Activated CD4-positive, alpha-beta T cell treated with anti-CD3 and anti-CD28 coated beads, Interleukin-2, amount 10 ng/mL, durations not matched to agents 24 days and 14 days (primary cell): ENCODE data around the gene DHRS3. TPM values are rescaled to one million over a fixed set of nuclear protein-coding genes. Genes with fewer than 3 reads are reported as not detected.
"Not testable (repeated sequence)": the region's sequence is repeated elsewhere in the genome, so short reads cannot be mapped to it uniquely, and the experiment has no call there.

Experiments used
- DNase-seq: peaks from one replicate; pipeline ENCODE4 v3.0.0; 2022
- H3K27ac Mint-ChIP-seq: one replicate; pipeline ENCODE4 v1.8.0; 2022; ENCODE audit warnings: mild to moderate bottlenecking, mixed read lengths
- H3K27me3 Mint-ChIP-seq: one replicate; pipeline ENCODE4 v1.8.0; 2022; ENCODE audit warnings: mixed read lengths
- H3K36me3 Mint-ChIP-seq: one replicate; pipeline ENCODE4 v1.8.0; 2022; ENCODE audit warnings: low read depth, mild to moderate bottlenecking, mixed read lengths
- H3K4me1 Mint-ChIP-seq: one replicate; pipeline ENCODE4 v1.8.0; 2021; ENCODE audit warnings: mixed read lengths
- H3K4me3 Mint-ChIP-seq: one replicate; pipeline ENCODE4 v1.8.0; 2022; ENCODE audit warnings: mild to moderate bottlenecking, moderate library complexity, mixed read lengths
- H3K9me3 Mint-ChIP-seq: one replicate; pipeline ENCODE4 v1.8.0; 2021; ENCODE audit warnings: mixed read lengths
- intact Hi-C: fragments of 100-400 bp; cut with micrococcal nuclease; formaldehyde crosslinking; loops from one replicate; pipeline ENCODE4 v1.15.1; 2023
- total RNA-seq: library from RNA; stranded (reverse); gene quantifications from 2 replicates; pipeline ENCODE4 v1.2.3, GENCODE V29; 2022

Gene DHRS3
- total RNA-seq, 1 donor from 2014 or later = 69.2 TPM

DNA sequence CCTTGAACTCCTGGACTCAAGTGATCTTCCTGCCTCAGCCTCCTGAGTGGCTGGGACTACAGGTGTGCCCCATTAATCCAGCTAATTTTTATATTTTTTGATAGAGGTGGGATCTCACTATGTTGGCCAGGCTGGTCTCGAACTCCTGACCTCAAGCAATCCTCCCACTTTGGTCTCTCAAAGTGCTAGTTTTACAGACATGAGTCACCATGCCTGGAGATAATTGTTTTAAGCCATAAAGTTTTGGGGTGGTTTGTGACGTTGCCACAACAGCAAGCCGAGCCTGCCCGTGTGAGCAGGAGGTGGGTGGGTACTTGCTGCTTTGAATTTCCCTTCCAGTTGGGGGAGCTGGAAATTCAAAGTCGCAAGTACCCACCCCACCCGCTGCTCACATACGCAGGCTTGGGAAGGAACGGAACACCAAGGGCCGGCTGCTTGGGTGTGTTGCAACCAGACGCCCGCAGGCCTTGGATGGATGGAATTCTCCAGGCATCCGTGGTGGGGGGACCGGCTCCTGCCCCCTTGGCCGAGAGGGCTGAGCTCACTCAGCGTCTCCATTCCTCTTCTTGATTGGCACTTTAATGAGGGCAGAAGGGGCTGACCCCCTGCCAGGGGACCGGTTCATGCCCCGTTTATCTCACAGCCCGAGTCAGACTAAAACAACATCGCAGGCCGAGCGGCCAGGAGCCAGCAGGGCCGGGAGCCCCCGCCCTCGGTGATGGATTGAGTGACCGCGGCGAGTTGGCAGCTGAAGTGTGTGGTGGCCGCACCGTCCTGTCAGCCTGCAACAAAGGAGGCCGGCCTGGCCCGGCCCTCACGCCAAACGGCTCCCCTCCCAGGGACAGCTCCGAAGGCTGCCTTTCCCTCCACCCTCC lies 78.1 kb downstream of the DHRS3 start:
- Mint-ChIP-seq H3K27me3 (peaks cover 8% of the 10 kb centered on the region), H3K4me3 (no peak overlapping the region), H3K9me3 (peaks cover 21% of the 10 kb centered on the region), H3K36me3 (peaks cover 29% of the 10 kb centered on the region), H3K4me1 (peaks cover 5% of the 10 kb centered on the region), H3K27ac (no peak overlapping the region)
- intact Hi-C loops = no loop called here
- no peak for DNase-seq

DNA sequence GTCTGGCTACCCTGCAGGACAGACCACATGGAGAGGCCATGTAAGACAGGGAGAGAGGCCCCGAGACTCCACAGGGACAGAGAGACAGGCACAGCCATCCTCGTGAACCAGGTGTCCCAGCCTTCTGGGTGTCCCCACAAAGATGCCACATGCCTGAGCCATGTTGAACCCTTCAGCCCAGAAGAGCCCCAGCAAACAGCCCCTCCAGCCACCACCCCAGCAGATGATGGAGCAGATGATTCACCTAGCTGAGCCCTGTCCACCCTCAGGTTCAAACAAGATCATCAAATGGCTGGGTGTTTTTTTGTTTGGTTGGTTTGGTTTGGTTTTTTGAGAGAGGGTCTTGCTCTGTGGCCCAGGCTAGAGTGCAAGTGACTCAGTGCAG lies 78.7 kb downstream of the DHRS3 start:
- intact Hi-C loops = no loop called here
- Mint-ChIP-seq H3K27ac (no peak overlapping the region), H3K9me3 (peaks cover 21% of the 10 kb centered on the region), H3K4me1 (peaks cover 4% of the 10 kb centered on the region), H3K27me3 (peaks cover 5% of the 10 kb centered on the region), H3K36me3 (peaks cover 29% of the 10 kb centered on the region), H3K4me3 (no peak overlapping the region)
- DNase-seq = no peak

DNA sequence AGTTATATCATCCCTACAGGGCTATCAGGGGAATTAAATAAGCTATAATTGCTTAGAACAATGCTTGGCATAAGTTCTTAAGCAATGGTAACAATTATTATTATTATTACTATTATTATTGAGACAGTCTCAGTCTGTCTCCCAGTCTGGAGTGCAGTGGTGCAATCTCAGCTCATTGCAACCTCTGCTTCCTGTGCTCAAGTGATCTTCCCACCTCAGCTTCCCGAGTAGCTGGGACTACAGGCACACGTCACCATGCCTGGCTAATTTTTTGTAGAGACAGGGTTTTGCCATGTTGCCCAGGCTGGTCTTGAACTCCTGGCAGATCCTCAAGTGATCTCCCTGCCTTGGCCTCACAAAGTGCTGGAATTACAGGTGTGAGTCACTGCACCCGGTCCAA lies 79.5 kb downstream of the DHRS3 start:
- DNase-seq, H3K27ac Mint-ChIP-seq, H3K27me3 Mint-ChIP-seq, H3K4me3 Mint-ChIP-seq, H3K4me1 Mint-ChIP-seq, intact Hi-C loops: not testable (repeated sequence)
- H3K36me3 Mint-ChIP-seq = peaks cover 32% of the 10 kb centered on the region
- peaks cover 21% of the 10 kb centered on the region for H3K9me3 Mint-ChIP-seq

DNA sequence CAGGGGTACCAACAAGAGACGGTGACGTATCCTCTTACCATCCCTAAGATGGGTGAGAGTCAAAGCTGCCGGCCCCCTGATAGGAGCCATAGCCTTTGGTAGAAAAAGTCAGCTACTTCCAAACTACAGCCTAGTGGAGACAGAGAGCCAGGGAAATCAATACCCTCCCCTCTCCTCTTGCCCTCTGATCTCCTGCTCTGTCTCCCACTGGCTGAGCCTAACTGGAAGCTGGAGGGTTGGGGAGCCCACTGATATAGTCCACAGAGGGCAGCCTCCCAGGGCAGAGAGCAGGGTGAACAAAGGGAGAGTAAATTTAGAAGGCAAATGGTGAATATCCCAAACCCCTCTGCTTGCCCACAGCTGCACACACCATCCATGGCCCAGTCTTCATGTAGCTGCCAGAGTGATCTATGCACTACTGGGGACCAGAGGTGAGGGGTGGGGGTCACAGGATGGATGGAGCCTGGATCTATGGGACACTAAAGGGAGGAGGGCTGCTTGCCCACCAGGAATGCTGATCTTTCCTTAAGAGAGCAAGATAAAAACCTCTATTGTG lies 80.0 kb downstream of the DHRS3 start:
- DNase-seq = no peak
- Mint-ChIP-seq H3K4me3 (no peak overlapping the region), H3K9me3 (peaks cover 21% of the 10 kb centered on the region), H3K27me3 (peaks cover 1% of the 10 kb centered on the region), H3K36me3 (peaks cover 36% of the 10 kb centered on the region), H3K4me1 (peaks cover 6% of the 10 kb centered on the region), H3K27ac (no peak overlapping the region)
- intact Hi-C loops = no loop called here

DNA sequence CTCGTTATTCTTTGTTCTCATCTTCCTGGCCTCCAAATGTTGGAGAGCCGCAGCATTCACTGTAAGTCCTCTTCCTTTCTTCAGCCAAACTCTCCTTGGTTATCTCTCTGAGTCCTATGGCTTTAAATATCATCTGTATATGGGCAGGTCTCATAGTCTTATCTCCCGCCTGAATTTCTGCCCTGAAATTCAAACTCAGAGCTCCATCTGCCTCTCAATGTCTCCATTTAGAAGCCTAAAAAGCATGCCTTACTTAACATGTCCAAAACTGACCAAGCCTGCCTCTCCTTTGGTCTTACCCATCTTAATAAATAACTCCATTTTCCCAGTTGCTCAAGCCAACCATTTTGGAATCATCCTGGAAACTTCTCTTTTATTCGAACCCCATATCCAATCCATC lies 80.7 kb downstream of the DHRS3 start:
- Mint-ChIP-seq H3K9me3 (peaks cover 21% of the 10 kb centered on the region), H3K4me1 (peaks cover 6% of the 10 kb centered on the region), H3K27ac (no peak overlapping the region), H3K36me3 (peaks cover 36% of the 10 kb centered on the region), H3K27me3 (no peaks in the 10 kb centered on the region), H3K4me3 (no peak overlapping the region)
- DNase-seq = no peak
- intact Hi-C loops = no loop called here

DNA sequence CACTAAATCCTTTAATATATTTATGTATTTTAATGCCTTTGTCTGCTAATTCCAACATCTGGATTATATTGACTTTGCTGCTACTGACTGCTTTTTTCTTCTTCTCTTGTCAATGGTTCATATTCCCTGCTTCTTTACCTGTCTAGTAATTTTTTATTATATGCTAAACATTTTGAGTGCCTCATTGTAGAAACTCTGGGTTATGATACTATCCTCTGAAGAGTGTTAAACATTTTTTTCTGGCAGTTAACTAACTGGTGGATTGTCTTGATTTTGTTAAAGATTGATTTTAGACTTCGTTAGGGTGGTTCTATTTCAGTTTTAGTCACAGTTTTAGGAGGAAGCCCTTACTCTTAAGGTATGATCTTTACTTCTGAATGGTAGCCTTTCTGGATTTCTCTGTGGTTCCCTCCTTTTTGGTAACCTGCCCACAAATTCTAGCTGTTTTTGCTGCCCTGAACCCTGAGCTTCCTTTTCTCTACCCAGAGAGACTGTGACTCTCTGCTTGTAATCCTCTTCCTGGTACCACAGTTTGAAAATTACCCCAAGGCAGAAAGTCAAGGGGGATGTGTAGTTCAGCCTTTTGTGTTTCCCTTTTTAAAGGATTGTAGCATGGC lies 81.9 kb downstream of the DHRS3 start:
- no peaks in the 10 kb centered on the region for H3K27me3 Mint-ChIP-seq
- peaks cover 21% of the 10 kb centered on the region for H3K9me3 Mint-ChIP-seq
- intact Hi-C loops = no loop called here
- H3K4me1 Mint-ChIP-seq = peaks cover 6% of the 10 kb centered on the region
- no peak for DNase-seq
- no peak overlapping the region for H3K27ac Mint-ChIP-seq
- H3K36me3 Mint-ChIP-seq = peaks cover 39% of the 10 kb centered on the region
- no peak overlapping the region for H3K4me3 Mint-ChIP-seq

DNA sequence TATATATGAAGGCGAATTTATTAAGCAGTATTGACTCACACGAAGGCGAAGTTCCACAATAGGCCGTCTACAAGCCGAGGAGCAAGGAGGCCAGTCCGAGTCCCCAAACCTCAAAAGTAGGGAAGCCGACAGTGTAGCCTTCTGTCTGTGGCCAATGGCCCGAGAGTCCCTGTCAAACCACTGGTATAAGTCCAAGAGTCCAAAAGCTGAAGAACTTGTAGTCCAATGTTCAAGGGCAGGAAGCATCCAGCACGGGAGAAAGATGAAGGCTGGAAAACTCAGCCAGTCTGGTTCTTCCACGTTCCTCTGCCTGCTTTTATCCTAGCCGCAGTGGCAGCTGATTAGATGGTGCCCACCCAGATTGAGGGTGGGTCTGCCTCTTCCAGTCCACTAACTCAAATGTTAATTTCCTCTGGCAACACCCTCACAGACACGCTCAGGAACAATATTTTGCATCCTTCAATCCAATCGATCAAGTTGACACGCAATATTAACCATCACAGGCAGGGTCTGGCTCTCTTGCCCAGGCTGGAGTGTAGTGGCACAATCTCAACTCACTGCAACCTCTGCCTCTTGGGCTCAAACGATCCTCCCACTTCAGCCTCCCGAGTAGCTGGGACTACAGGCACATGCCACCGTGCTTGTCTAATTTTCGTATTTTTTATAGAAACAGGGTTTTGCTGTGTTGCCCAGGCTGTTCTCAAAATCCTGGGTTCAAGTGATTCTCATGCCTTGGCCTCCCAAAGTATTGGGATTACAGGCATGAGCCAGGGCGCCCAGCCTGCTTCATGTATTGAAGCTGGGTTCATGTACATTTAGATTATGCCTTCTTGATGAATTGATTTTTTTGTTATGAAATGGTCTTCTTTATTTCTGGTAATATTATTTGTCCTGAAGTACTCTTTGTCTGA lies 85.3 kb downstream of the DHRS3 start:
- no peak overlapping the region for H3K4me3 Mint-ChIP-seq
- H3K9me3 Mint-ChIP-seq = peaks cover 20% of the 10 kb centered on the region
- H3K4me1 Mint-ChIP-seq = peaks cover 14% of the 10 kb centered on the region
- H3K36me3 Mint-ChIP-seq = peaks cover 37% of the 10 kb centered on the region
- intact Hi-C loops = no loop called here
- H3K27ac Mint-ChIP-seq = no peak overlapping the region
- no peak for DNase-seq
- H3K27me3 Mint-ChIP-seq = no peaks in the 10 kb centered on the region

DNA sequence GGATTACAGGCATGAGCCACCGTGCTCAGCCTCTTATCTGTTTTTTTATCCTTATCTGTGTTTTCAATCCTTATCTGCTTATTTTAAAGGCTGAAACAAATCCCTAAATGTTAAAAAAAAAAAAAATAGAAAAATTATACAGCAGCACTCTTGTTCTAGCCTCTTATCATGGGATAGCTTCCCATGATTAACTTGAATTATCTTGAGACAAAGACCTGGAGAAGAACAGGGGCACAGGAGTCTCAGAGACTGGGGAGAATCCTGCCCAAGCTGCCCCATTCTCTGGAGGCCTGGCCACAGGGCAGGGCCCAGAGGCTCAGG lies 86.9 kb downstream of the DHRS3 start:
- no peak for DNase-seq
- intact Hi-C loops = no loop called here
- Mint-ChIP-seq H3K4me3 (no peak overlapping the region), H3K27me3 (no peaks in the 10 kb centered on the region), H3K36me3 (peaks cover 22% of the 10 kb centered on the region), H3K4me1 (peaks cover 10% of the 10 kb centered on the region), H3K27ac (no peak overlapping the region), H3K9me3 (peaks cover 6% of the 10 kb centered on the region)

DNA sequence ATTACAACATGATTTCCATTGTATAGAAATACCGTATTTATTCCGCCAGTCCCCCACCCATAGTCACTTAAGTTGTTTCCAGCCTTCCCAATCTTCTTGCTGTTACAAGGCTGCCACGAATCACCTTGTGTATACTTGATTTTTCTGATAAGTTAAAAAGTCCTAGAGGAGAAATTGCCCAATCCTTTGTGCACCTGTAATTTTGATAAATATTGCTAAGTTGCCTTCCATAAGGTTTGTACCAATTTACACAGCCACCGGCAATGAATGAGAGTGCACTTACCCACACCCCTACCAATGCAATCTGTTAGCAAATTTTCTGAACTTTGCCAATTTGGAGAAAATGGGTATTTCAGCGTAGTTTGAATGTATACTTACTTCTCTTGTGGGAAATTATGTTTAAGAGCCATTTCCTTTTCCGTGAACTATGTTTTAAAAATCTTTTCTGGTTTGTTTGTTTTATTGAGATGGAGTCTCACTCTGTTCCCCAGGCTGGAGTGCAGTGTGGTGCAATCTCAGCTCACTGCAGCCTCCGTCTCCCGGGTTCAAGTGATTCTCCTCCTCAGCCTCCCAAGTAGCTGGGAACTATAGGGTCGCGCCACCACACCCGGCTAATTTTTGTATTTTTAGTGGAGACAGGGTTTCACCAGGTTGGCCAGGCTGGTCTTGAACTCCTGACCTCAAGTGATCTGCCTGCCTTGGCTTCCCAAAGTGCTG lies 87.4 kb downstream of the DHRS3 start:
- Mint-ChIP-seq H3K27ac (no peak overlapping the region), H3K4me3 (no peak overlapping the region), H3K9me3 (peaks cover 4% of the 10 kb centered on the region), H3K27me3 (no peaks in the 10 kb centered on the region), H3K4me1 (peaks cover 13% of the 10 kb centered on the region), H3K36me3 (peaks cover 19% of the 10 kb centered on the region)
- no peak for DNase-seq
- intact Hi-C loops = no loop called here

DNA sequence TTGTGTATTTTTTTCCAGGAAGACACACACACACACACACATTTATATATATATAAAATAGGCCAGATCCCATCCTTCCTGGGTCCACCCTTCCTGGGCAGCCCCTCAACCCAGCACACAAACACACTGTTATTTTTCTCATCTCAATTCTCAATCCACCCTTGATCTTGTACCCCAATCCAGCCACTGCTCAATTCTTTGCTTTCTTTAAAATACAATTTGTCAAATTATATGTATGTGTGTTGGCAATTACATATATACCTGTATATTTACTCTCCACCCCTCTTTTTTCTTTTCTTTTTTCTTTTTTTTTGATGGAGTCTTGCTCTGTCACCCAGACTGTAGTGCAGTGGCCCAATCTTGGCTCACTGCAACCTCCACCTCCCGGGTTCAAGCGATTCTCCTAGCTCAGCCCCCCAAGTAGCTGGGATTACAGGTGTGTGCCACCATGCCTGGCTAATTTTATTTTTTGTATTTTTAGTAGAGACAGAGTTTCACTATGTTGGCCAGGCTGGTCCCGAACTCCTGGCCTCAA lies 88.3 kb downstream of the DHRS3 start:
- Mint-ChIP-seq H3K27me3 (no peaks in the 10 kb centered on the region), H3K9me3 (no peaks in the 10 kb centered on the region), H3K4me1 (peaks cover 18% of the 10 kb centered on the region), H3K36me3 (peaks cover 13% of the 10 kb centered on the region), H3K4me3 (no peak overlapping the region), H3K27ac (peak overlapping the region; percentile 68)
- intact Hi-C loops = no loop called here
- no peak for DNase-seq

DNA sequence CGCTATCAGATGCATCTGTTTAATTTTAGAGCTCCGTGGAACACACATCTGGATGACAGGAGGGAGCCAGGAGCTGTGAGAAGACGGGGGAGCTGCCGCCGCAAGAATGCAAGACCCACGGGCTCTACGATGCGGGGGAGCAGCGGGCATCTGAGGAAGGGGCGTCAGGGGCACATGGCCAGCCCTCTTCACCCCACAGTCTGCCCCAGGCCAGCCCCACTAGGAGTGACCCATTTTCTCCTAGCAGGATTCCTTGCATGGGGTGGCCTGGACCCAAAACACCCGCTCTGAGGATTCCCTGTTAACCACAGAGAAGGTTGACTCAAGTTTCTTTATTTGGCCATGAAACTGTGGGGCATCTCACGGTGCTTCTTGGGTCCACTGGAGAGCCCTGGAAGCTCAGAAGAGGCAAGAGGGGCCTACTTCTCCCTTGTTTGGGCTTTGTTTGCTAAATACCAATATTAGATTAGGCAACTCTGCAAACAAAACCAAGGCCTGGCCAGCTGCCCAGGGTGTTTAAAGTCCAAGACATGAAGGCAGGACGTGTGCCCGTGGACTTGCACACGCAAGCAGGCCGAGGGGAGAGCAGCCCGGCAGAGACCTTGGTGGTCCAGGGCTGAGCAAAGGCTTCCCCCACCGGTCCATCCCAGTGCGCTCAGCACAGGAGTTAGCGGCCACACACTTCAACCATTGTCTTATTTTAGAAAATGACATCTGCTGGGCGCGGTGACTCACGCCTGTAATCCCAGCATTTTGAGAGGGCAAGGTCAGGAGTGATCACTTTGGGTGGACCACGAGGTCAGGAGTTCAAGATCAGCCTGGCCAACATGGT lies 89.8 kb downstream of the DHRS3 start:
- no peaks in the 10 kb centered on the region for H3K9me3 Mint-ChIP-seq
- DNase-seq = no peak
- no peak overlapping the region for H3K4me3 Mint-ChIP-seq
- intact Hi-C loops = no loop called here
- no peak overlapping the region for H3K27ac Mint-ChIP-seq
- H3K36me3 Mint-ChIP-seq = peaks cover 10% of the 10 kb centered on the region
- H3K27me3 Mint-ChIP-seq = no peaks in the 10 kb centered on the region
- H3K4me1 Mint-ChIP-seq = peaks cover 17% of the 10 kb centered on the region

DNA sequence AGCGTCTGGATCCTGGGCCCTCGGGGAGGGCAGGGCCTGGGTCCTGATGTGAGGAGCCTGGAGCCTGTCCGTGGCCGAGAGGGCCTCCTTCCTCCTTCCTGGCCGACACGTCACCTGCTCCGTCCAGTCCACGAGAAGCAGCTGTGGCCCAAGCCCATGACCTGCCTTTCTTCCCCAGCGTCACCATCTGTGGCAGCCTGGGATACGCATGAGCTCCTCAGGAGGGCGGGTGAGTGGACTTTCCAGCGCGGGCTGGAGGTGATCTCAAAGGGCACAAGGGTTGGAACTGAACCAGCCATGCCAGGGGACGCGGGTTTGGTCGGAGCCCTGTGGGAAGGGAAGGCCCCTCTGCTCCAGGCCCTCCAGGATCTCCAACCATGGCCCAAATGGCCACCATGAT lies 90.4 kb downstream of the DHRS3 start:
- no peaks in the 10 kb centered on the region for H3K27me3 Mint-ChIP-seq
- H3K4me3 Mint-ChIP-seq = no peak overlapping the region
- DNase-seq = no peak
- no peak overlapping the region for H3K27ac Mint-ChIP-seq
- intact Hi-C loops = no loop called here
- peaks cover 17% of the 10 kb centered on the region for H3K4me1 Mint-ChIP-seq
- no peaks in the 10 kb centered on the region for H3K9me3 Mint-ChIP-seq
- peaks cover 9% of the 10 kb centered on the region for H3K36me3 Mint-ChIP-seq
